Smooth muscle cell (in vitro differentiated cells): ENCODE measurements around the gene DMC1. TPM values are rescaled to one million over a fixed set of nuclear protein-coding genes. Genes with fewer than 3 reads are reported as not detected.
A peak's percentile ranks its signal among the peaks of the same experiment; 100 is the strongest.

Experiments used
- DNase-seq: peaks from one replicate; lab custom pipeline; 2025; ENCODE audit not compliant: unreplicated experiment; lab: John Stamatoyannopoulos, UW
- H2AFZ ChIP-seq: fragments of 200-600 bp; sonication (generic); 2 replicates; pipeline ENCODE4 v1.6.0; 2016; ENCODE audit warnings: antibody characterized with exemption, low read depth, mild to moderate bottlenecking
- H3F3A ChIP-seq: fragments of 200-600 bp; sonication (generic); 2 replicates; pipeline ENCODE4 v1.6.0; 2017; ENCODE audit warnings: antibody characterized with exemption, low read depth
- H3K27ac ChIP-seq: fragments of 200-600 bp; sonication (generic); 2 replicates; pipeline ENCODE4 v1.5.1; 2016; ENCODE audit warnings: low read depth, mild to moderate bottlenecking
- H3K27me3 ChIP-seq: fragments of 200-600 bp; sonication (generic); 2 replicates; pipeline ENCODE4 v1.6.1; 2016; ENCODE audit warnings: low read depth, mild to moderate bottlenecking
- H3K36me3 ChIP-seq: fragments of 200-600 bp; sonication (generic); 2 replicates; pipeline ENCODE4 v1.5.1; 2016; ENCODE audit warnings: low read depth
- H3K4me1 ChIP-seq: fragments of 200-600 bp; sonication (generic); 2 replicates; pipeline ENCODE4 v1.5.1; 2016; ENCODE audit warnings: low read depth
- H3K4me2 ChIP-seq: fragments of 200-600 bp; sonication (generic); 2 replicates; pipeline ENCODE4 v1.6.0; 2016; ENCODE audit warnings: mild to moderate bottlenecking
- H3K4me3 ChIP-seq: fragments of 200-600 bp; sonication (generic); 2 replicates; pipeline ENCODE4 v1.5.1; 2016; ENCODE audit warnings: mild to moderate bottlenecking
- H3K79me2 ChIP-seq: fragments of 200-600 bp; sonication (generic); 2 replicates; pipeline ENCODE4 v1.6.0; 2016; ENCODE audit warnings: low read depth, mild to moderate bottlenecking
- H3K9ac ChIP-seq: fragments of 200-600 bp; sonication (generic); 2 replicates; pipeline ENCODE4 v1.6.0; 2016; ENCODE audit warnings: low read depth
- H3K9me3 ChIP-seq: fragments of 200-600 bp; sonication (generic); replicated peaks from 2 replicates; pipeline ENCODE4 v1.5.1; 2016; ENCODE audit warnings: low read depth
- H4K20me1 ChIP-seq: fragments of 200-600 bp; sonication (generic); 2 replicates; pipeline ENCODE4 v1.6.0; 2016; ENCODE audit warnings: low read depth
- WGBS: methylation state at CpG from one replicate; pipeline ENCODE4 v1.1.7; 2016; ENCODE audit warnings: low lambda C conversion rate; 5-methylcytosine and 5-hydroxymethylcytosine counted together
- polyA plus RNA-seq: library from polyadenylated mRNA; unstranded; fragments of >200 nt; fragmentation: Nextera tagmentation; extraction: Ambion mirVana; gene quantifications from 2 replicates; pipeline ENCODE4 v1.2.1, GENCODE V29; 2016
- total RNA-seq: library from RNA; depleted of rRNA; stranded (reverse); fragments of >200 nt; gene quantifications from 2 replicates; pipeline ENCODE4 v1.2.3, GENCODE V29; 2014
- TF ChIP-seq, protein P1 (sequence below): fragments of 200-600 bp; sonication (generic); IDR thresholded peaks from 2 replicates; pipeline ENCODE4 v1.5.1; 2017; ENCODE audit warnings: borderline replicate concordance, mild to moderate bottlenecking, antibody characterized with exemption; ENCODE audit not compliant: insufficient read depth, poor library complexity, severe bottlenecking

The DMC1 gene
- total and polyA plus RNA-seq, 2 experiments from 2014 or later: 0.81 to 1.1 TPM

GRCh38 chr22:38504731-38505540, 65.0 kb downstream of the DMC1 start:
- H3K27me3 ChIP-seq: no peaks in the 10 kb centered on the region
- TF ChIP-seq, protein P1, sequence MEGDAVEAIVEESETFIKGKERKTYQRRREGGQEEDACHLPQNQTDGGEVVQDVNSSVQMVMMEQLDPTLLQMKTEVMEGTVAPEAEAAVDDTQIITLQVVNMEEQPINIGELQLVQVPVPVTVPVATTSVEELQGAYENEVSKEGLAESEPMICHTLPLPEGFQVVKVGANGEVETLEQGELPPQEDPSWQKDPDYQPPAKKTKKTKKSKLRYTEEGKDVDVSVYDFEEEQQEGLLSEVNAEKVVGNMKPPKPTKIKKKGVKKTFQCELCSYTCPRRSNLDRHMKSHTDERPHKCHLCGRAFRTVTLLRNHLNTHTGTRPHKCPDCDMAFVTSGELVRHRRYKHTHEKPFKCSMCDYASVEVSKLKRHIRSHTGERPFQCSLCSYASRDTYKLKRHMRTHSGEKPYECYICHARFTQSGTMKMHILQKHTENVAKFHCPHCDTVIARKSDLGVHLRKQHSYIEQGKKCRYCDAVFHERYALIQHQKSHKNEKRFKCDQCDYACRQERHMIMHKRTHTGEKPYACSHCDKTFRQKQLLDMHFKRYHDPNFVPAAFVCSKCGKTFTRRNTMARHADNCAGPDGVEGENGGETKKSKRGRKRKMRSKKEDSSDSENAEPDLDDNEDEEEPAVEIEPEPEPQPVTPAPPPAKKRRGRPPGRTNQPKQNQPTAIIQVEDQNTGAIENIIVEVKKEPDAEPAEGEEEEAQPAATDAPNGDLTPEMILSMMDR: no peak
- no peak for DNase-seq
- peaks cover 55% of the 10 kb centered on the region for H4K20me1 ChIP-seq
- H3K9me3 ChIP-seq: no peaks in the 10 kb centered on the region
- H3K27ac ChIP-seq: peak overlapping the region; percentile 100
- WGBS: under 1% methylated on average over 35 of the region's 35 CpGs
- peak overlapping the region; percentile 91 for H3K4me2 ChIP-seq
- peak overlapping the region; percentile 92 for H3K4me3 ChIP-seq
- H3K4me1 ChIP-seq: peaks cover 20% of the 10 kb centered on the region
- H3K9ac ChIP-seq: peak overlapping the region; percentile 100
- peaks cover 60% of the 10 kb centered on the region for H3K79me2 ChIP-seq
- H3K36me3 ChIP-seq: peaks cover under 1% of the 10 kb centered on the region
- no peak overlapping the region for H2AFZ ChIP-seq
- H3F3A ChIP-seq: peaks cover 7% of the 10 kb centered on the region

- Histone ChIP-seq H2AFZ (no peak overlapping the region), H3K27ac (peak overlapping the region; percentile 100), H3K9ac (no peak overlapping the region)
Observed at GRCh38 chr22:38503021-38503420, 67.0 kb downstream of the DMC1 start.

GRCh38 chr22:38501797-38502672, 67.9 kb downstream of the DMC1 start:
- Histone ChIP-seq H3K36me3 (peaks cover 25% of the 10 kb centered on the region), H3K4me2 (peak overlapping the region; percentile 91), H3K27me3 (no peaks in the 10 kb centered on the region), H2AFZ (no peak overlapping the region), H3K27ac (peak overlapping the region; percentile 100), H4K20me1 (peaks cover 84% of the 10 kb centered on the region), H3K4me3 (peak overlapping the region; percentile 92), H3K79me2 (peaks cover 85% of the 10 kb centered on the region), H3K4me1 (peaks cover 20% of the 10 kb centered on the region), H3K9ac (no peak overlapping the region), H3K9me3 (no peaks in the 10 kb centered on the region), H3F3A (peaks cover 21% of the 10 kb centered on the region)
- WGBS: 91% methylated on average over 10 of the region's 10 CpGs
- no peak for DNase-seq
- TF ChIP-seq, protein P1: no peak

More at GRCh38 chr22:38503021-38503420, 67.0 kb downstream of the DMC1 start:
- H3K27me3 ChIP-seq: no peaks in the 10 kb centered on the region
- no peak for DNase-seq
- H3K4me2 ChIP-seq: peak overlapping the region; percentile 91
- H3K9me3 ChIP-seq: no peaks in the 10 kb centered on the region
- peaks cover 74% of the 10 kb centered on the region for H4K20me1 ChIP-seq
- peak overlapping the region; percentile 92 for H3K4me3 ChIP-seq
- TF ChIP-seq, protein P1: no peak
- H3K79me2 ChIP-seq: peaks cover 79% of the 10 kb centered on the region
- 77% methylated on average over 4 of the region's 4 CpGs for WGBS
- peaks cover 20% of the 10 kb centered on the region for H3K4me1 ChIP-seq
- H3F3A ChIP-seq: peaks cover 17% of the 10 kb centered on the region
- H3K36me3 ChIP-seq: peaks cover 20% of the 10 kb centered on the region
